Measurements from ENCODE around the gene DHRS4L2.
A peak's percentile ranks its signal among the peaks of the same experiment; 100 is the strongest.

DHRS4L2 gene

GRCh38 chr14:24052656-24053547 lies 64.2 kb downstream of the DHRS4L2 start:
- Histone ChIP-seq H3K9me3 (no peaks in the 10 kb centered on the region), H3K36me3 (no peaks in the 10 kb centered on the region), H3K27me3 (no peaks in the 10 kb centered on the region), H3K4me3 (ENCODE audit: low read depth, low read length) (peak overlapping the region; percentile 83), H3K4me1 (0 out of 2 replicates have a peak, but pooled peaks cover 2% of the 10 kb centered on the region)
- TF ChIP-seq, protein P1, sequence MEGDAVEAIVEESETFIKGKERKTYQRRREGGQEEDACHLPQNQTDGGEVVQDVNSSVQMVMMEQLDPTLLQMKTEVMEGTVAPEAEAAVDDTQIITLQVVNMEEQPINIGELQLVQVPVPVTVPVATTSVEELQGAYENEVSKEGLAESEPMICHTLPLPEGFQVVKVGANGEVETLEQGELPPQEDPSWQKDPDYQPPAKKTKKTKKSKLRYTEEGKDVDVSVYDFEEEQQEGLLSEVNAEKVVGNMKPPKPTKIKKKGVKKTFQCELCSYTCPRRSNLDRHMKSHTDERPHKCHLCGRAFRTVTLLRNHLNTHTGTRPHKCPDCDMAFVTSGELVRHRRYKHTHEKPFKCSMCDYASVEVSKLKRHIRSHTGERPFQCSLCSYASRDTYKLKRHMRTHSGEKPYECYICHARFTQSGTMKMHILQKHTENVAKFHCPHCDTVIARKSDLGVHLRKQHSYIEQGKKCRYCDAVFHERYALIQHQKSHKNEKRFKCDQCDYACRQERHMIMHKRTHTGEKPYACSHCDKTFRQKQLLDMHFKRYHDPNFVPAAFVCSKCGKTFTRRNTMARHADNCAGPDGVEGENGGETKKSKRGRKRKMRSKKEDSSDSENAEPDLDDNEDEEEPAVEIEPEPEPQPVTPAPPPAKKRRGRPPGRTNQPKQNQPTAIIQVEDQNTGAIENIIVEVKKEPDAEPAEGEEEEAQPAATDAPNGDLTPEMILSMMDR (IDR thresholded peaks at IDR 0.05; ENCODE audit: low read depth, low read length) = no peak
- no peak for DNase-seq

DNA sequence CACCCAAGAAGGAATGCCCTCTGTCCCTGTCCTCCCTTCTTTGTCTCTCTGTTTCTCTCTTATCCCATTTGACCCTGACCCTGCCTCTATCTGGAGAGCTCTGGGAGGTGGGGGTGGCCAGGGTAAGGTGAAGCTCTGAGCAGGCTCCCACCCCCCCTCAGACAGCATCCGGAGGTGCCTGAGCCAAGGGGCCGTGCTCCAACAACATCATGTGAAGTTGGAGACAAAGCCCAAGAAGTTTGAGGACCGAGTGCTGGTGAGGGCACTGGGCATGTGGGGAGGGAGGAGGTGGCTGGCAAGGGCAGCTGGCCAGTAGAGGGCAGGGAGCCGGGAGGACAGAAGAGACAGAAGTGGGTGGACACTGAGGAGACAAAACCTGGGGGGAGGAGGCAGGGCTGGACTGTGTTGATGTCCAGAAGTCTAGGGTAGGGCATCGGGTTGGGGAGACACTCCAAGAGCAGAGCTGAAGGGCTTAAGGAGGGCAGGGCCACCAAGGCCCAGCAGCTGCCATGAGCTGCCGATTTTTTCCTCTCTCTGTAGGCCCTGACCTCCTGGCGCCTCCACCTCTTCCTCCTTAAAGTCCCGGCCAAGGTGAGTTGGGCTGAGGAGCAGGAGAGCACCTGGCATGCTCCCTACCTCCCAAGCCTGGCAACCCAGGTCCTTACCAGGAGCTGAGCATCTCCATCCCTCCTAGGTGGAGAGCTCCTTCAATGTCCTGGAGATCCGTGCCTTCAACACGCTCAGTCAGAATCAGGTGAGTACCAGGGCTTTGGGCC lies 65.0 kb downstream of the DHRS4L2 start:
- Histone ChIP-seq H3K4me3 (ENCODE audit: low read depth, low read length) (no peak overlapping the region), H3K4me1 (peaks cover 2% of the 10 kb centered on the region; the same call in 1 of the 2 replicates), H3K27me3 (no peaks in the 10 kb centered on the region), H3K36me3 (no peaks in the 10 kb centered on the region), H3K9me3 (no peaks in the 10 kb centered on the region)
- no peak for DNase-seq
- TF ChIP-seq, protein P1 (IDR thresholded peaks at IDR 0.05; ENCODE audit: low read depth, low read length) = no peak

DNA sequence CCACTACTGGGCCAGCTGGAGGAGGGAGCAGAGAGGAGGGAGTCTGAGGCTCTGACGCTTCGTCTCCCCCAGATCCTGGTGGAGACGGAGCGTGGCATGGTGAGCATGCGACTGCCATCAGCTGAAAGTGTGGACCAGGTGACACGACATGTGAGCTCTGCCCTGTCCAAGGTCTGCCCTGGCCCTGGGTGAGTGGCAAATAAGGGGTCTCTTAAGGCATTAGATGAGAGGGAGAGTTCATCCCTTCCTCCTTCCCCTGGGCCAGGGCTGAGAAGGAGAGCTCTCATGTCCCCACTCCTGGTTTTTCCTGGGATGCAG lies 65.6 kb downstream of the DHRS4L2 start:
- peaks cover 2% of the 10 kb centered on the region; the same call in 1 of the 2 replicates for H3K4me1 ChIP-seq
- TF ChIP-seq, protein P1 (IDR thresholded peaks at IDR 0.05; ENCODE audit: low read depth, low read length) = no peak
- no peaks in the 10 kb centered on the region for H3K9me3 ChIP-seq
- H3K4me3 ChIP-seq (ENCODE audit: low read depth, low read length) = no peak overlapping the region
- no peaks in the 10 kb centered on the region for H3K27me3 ChIP-seq
- H3K36me3 ChIP-seq = no peaks in the 10 kb centered on the region
- no peak for DNase-seq

DNA sequence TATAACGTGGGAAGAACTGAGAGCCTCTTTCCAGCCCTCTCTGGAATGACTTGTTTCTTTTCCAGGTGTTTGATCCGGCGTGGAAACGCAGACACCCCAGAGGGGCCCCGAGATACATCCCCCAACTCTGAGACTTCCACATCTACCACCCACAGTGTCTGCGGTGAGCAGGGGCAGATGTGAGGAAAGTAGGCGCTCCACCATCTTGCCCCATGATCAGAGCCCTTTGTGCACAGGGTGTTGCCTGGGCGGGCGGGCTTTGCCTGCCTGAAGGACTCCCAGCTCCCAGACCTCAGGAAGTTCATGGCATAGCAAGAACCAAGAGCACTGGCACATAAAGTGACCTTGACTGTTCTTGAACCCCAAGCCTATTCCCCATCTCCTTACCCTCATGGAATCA lies 65.9 kb downstream of the DHRS4L2 start:
- Histone ChIP-seq H3K9me3 (no peaks in the 10 kb centered on the region), H3K27me3 (no peaks in the 10 kb centered on the region), H3K36me3 (no peaks in the 10 kb centered on the region), H3K4me3 (ENCODE audit: low read depth, low read length) (no peak overlapping the region), H3K4me1 (peaks cover 2% of the 10 kb centered on the region; the same call in 1 of the 2 replicates)
- TF ChIP-seq, protein P1 (IDR thresholded peaks at IDR 0.05; ENCODE audit: low read depth, low read length) = no peak
- no peak for DNase-seq
